ENCODE measurements around the gene DTD1.

- TF ChIP-seq CTCF (IDR thresholded peaks at IDR 0.05), result no peak
- TF ChIP-seq POLR2A (IDR thresholded peaks at IDR 0.05), result no peak
Observed at GRCh38 chr20:18808712-18809111, 220.9 kb downstream of the DTD1 start.
